NCI-H524 treated with DMSO at 0.1 percent for 48 hours (cell line): Measurements from ENCODE around the gene CREBBP.

Experiments used
- DNase-seq: peaks from one replicate; lab custom pipeline; 2025; lab: John Stamatoyannopoulos, UW

CREBBP gene

DNA sequence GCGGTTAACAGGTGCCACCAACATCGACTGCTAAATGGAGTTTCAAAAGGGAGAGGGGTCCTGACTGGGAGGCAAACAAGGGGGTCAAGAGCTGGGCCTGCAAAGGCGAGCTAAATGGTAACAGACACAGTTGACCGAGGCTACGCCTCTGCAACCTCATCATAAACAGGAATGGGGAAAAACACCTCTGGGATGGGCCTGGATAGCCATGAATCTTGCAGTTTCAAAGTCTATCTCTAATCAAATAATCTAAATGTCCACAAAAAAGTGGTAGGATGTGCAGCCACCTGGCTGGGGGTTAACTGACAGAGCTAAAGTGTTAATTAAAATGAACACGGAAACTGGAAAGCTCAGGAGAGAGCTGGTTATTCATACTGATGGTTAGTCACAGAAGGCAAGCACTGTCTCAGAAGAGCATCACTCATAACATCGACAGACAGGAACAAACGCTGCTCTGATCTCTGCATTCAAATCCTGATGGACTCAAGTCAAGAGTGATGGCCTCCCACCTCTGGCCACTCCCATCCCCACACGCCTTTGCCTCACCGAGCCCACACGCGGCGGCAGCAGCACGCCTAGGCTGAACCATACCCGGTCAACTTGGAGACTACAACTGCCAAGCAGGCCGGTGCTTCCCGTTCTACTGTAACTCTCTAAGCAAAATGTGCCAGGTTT, 56.3 kb downstream of the CREBBP start:
- DNase-seq, result no peak

DNA sequence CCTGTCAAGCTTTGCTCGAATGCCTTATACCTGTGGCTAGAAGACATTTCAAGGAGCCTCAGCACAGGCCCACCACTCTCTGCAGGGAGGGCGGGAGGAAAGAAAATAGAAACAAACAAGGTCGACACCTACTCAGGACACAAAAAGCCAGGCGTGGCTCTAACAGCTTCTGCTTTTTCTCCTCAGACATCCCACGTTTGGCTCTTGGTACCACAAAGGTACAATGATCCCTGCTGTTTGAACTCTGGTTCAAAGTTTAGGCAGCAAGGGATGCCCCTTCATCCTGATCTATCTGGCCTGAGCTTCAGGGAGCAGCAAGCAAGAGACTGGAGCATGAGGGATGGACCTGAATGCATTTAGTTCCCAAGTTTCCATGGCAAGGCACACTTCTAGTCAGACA, 57.1 kb downstream of the CREBBP start:
- no peak for DNase-seq

GRCh38 chr16:3822366-3823045, 58.0 kb downstream of the CREBBP start:
- no peak for DNase-seq

DNA sequence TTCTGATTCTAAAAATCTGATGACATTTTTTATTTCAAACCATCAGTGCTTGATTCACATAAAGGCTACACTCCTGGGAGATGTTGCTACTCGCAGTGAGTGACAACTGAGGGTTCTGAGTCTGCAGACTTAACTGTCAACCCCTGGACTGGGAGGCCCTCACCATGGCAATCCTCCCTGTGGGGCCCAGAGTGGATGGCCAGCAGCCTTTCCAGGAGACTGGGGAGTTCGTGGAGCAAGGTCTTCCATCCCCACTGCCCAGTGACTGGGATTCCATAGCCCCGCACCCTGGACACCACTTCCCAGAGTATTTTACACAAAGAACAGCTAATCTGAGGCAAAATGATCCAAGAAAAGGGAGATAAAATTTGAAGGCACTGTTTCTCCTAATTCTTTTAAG, 59.3 kb downstream of the CREBBP start:
- no peak for DNase-seq

DNA sequence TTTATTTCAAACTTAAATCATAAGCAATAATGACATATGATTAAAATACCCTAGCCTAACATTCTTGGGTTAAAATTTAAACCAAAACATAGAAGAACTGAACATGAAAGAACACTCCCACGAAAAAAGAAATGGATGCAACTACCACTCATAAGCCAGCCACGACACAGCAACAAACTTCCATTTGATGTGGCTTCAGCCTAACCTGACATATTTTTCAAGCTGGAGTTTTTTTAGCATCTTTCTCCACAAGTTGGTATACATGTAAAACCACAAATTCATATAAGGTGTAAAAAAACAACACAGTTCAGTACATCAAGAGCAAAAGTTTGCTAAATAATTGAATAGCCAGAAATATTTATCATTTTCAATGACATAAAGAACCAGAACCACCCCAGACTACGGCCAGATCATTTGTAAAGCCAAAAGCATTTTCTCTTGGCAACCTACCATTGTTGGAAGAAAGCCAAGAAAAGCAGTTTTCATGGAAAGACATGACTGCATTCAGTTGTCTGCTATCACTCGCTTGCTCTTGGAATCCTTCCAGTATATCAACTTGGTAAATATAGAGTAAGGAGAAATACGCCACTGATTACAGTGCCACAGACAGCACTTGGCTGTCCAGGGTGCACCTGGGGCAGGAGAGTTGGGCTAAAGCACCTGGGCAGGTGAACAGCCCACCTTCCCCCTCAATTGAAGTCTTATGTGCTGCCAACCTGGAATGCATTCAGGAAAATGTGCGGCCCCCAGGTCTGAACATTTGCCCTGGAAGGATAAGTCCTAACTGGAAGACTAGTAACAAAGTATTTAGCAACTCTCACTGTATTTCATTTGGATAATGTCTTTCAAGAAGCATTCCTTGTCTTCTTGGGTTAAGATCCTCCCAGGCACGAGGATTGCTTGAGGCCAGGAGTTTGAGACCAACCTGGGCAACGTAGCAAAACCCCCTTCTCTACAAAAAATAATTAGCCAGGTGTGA, 60.5 kb downstream of the CREBBP start:
- no peak for DNase-seq

GRCh38 chr16:3819175-3819527, 61.4 kb downstream of the CREBBP start:
- no peak for DNase-seq

DNA sequence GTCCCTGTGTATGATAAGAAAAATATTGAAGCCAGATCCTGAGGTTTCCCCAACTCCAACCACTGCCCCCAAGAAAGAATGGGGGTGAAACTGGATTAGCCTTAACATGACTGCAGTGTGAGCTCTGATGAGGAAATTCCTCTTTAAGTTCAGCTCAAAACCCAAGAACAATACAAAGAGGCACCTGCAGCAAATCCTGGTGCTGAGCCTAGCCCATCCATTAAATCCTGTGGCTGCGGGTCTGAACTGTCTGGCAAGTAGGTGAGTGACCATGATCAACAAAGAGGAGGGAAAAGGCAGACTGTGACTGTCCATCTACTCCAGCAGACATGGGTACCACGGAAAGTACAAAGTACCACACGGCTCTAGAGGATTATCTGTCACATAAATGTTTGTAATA, 64.2 kb downstream of the CREBBP start:
- no peak for DNase-seq

DNA sequence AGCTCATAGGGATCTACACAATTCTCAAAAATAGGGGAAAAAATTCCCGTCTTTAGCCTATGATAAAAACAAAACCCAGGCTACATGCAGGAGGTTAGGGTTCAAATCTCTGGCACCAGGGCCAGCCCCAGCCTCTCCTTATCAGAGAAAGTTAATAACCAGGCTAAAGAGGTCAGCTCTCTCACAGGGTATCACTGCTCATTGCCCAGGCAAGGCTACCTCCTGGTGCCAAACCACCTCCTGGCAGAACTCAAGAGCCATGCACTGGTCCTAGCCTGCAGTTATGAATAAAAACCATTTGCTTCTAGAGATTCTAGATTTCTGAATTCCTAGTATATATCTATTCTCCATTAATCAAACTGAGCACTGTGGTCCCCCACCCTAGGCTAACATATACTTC, 65.8 kb downstream of the CREBBP start:
- no peak for DNase-seq

GRCh38 chr16:3812469-3813172, 67.9 kb downstream of the CREBBP start:
- no peak for DNase-seq

DNA sequence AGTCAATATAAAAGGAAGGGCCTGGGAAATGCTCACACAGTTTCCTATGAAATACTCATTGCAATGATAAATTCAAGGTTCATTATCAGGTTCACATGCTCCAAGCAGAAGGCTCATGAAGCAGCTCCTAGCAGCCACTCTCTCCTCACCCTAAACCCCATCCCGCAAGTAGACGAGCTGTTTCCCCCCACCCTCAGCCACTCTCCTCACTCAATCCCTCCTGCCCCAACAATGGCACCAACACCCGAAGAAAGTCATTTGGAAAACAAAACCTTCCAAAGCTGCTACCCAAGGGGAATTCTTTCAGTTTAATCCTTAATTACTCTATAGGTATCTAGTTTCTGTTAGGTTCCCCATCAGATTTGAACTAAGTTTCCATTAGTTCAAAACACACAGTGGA, 69.7 kb downstream of the CREBBP start:
- DNase-seq, result no peak

DNA sequence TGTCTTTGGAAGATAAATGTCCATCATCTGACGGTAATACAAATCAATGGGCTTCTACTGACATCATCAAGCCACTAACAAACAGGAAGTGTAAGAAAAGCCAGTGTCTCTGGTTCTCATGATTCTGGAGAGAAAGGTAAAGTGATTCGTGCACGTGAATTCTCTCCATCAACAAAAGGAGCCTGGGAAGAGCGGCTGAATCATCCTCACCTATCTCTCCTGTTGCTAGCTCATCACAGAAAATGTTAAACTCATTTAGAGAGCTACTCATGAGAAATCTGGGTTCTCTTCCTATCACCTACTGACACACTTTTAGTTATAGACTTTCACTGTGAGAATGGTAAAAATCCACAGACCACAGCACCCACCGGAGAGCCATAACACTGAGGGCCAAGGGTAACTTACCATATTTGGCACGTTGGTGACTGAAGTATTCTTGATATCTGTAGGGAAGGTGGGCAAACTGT, 70.3 kb downstream of the CREBBP start:
- no peak for DNase-seq

GRCh38 chr16:3808308-3809063, 72.0 kb downstream of the CREBBP start:
- DNase-seq, result no peak

GRCh38 chr16:3807425-3808123, 72.9 kb downstream of the CREBBP start:
- no peak for DNase-seq

GRCh38 chr16:3804426-3805016, 76.0 kb downstream of the CREBBP start:
- no peak for DNase-seq

DNA sequence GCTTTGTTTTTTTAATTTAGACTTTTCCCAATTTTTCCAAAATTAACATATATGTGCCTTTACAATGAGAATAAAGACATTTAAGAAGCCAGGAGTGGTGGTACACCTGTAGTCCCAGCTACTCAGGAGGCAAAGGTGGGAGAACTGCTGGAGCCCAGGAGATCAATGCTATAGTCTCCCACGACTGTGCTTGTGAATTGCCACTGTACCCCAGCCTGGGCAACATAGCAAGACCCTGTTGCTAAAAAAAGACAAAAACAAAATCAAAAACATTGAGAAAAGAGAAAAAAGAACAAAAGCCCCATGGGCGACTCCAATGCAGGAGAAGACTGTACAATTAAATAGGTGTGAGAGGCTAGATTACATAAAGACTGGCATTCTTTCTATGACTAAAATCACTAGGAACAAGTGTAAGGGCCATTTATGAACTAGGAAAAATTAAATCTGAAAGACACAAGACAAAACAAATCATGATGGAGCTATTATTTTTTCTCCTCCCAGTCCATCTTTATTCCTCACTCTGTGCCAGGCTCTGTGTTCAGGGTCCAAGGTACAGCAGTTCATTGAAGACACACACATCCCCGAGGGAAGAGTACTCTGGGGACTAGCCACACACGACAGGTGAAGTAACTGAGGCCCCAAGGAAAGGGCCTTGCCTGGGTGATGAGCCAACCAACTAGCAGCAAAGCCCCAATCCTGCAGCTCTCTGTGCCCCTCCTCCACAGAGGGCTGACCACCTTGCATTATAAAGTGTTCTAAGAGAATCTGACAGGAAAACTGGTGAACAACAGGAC, 79.8 kb downstream of the CREBBP start:
- no peak for DNase-seq

DNA sequence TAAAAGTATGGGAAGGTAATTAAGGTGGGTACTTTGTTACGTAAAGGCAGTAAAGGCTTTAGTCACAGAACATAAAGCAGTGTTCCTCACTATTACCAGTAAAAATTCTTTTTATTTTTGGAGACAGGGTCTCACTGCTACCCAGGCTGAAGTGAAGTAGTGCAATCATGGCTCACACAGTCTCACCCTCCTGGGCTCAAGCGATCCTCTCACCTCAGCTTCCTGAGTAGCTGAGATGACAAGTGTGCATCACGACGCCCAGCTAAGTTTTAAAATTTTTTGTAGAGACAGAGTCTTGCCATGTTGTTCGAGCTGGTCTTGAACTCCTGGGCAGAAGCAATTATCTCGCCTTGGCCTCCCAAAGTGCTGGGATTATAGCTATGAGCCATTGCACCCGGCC, 80.5 kb downstream of the CREBBP start:
- no peak for DNase-seq

DNA sequence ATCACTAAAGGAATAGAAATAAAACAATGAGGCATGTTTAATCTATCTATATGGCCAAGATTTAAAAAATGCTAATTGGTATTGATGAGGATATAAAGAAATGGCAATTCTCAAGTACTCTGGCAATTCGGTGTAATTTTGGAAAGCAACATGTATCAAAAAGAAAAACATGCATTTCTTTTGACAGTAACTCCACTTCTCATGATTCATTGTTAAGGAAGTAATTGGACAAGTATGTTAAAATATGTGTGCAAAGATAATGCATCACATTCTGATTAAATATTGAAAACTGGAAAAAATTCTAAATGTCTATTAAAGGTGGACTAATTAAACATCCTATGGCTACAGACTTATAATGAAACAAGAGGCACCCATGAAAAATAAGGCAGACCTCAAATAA, 81.2 kb downstream of the CREBBP start:
- DNase-seq, result no peak

DNA sequence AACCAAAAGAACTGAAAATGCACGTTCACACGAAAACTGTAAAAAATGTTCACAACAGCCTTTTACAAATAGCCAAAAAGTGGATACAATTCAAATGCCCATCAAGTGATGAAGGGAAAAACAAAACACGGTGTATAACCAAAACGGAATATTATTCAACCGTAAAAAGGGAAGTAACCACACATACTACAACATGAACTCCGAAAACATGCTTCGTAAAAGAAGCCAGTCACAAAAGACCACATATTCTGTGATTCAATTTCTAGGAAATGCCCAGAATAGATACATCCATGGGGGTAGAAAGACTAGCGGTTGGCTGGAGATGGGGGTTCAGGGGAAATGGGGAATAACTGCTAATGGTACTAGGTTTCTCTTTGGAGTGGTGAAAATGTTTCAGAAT, 81.7 kb downstream of the CREBBP start:
- no peak for DNase-seq
